Astrocyte (in vitro differentiated cells and primary cell): ENCODE data around the gene GLS. TPM values are rescaled to one million over a fixed set of nuclear protein-coding genes. Genes with fewer than 3 reads are reported as not detected.

ENCODE experiments used
- DNase-seq: peaks from one replicate; pipeline ENCODE4 v3.0.0-alpha.2; 2010; ENCODE audit warnings: low read depth
- FAIRE-seq: peaks from 2 replicates; lab custom pipeline; 2011; peaks lifted over from hg19 to GRCh38; lab: Jason Lieb, UNC
- H2AFZ ChIP-seq: 2 replicates; pipeline ENCODE4 v1.6.0; 2012; ENCODE audit warnings: low read depth, low read length, inconsistent platforms
- H3K27ac ChIP-seq: 2 replicates; pipeline ENCODE4 v1.5.1; 2011; ENCODE audit warnings: low read depth, low read length, inconsistent platforms
- H3K27me3 ChIP-seq: 2 replicates; pipeline ENCODE4 v1.6.0; 2011; ENCODE audit warnings: low read length, inconsistent platforms; ENCODE audit not compliant: insufficient read depth
- H3K36me3 ChIP-seq: 2 replicates; pipeline ENCODE4 v1.5.1; 2011; ENCODE audit warnings: low read length, inconsistent platforms; ENCODE audit not compliant: insufficient read depth
- H3K4me1 ChIP-seq: 2 replicates; pipeline ENCODE4 v1.5.1; 2011; ENCODE audit warnings: low read length, inconsistent platforms; ENCODE audit not compliant: insufficient read depth
- H3K4me2 ChIP-seq: 2 replicates; pipeline ENCODE4 v1.6.0; 2012; ENCODE audit warnings: low read length, inconsistent platforms
- H3K4me3 ChIP-seq: 2 replicates; pipeline ENCODE4 v1.5.1; 2011; ENCODE audit warnings: low read depth, mild to moderate bottlenecking, low read length, inconsistent platforms; ENCODE audit not compliant: insufficient read depth
- H3K79me2 ChIP-seq: 2 replicates; pipeline ENCODE4 v1.6.0; 2012; ENCODE audit warnings: mild to moderate bottlenecking, low read length, inconsistent platforms; ENCODE audit not compliant: insufficient read depth
- H3K9ac ChIP-seq: 2 replicates; pipeline ENCODE4 v1.6.0; 2012; ENCODE audit warnings: mild to moderate bottlenecking, low read length, inconsistent platforms
- H3K9me3 ChIP-seq: 2 replicates; pipeline ENCODE4 v1.5.1; 2012; ENCODE audit warnings: low read depth, mild to moderate bottlenecking, low read length, inconsistent platforms; ENCODE audit not compliant: insufficient read depth
- H4K20me1 ChIP-seq: 2 replicates; pipeline ENCODE4 v1.6.0; 2012; ENCODE audit warnings: low read length, inconsistent platforms; ENCODE audit not compliant: insufficient read depth
- H3K27ac Mint-ChIP-seq: one replicate; pipeline ENCODE4 v1.8.0; 2021; ENCODE audit warnings: mild to moderate bottlenecking, mixed read lengths; ENCODE audit not compliant: unreplicated experiment
- H3K27me3 Mint-ChIP-seq: one replicate; pipeline ENCODE4 v1.8.0; 2021; ENCODE audit warnings: low read depth, mixed read lengths; ENCODE audit not compliant: unreplicated experiment
- H3K36me3 Mint-ChIP-seq: one replicate; pipeline ENCODE4 v1.8.0; 2021; ENCODE audit warnings: low read depth, mixed read lengths; ENCODE audit not compliant: unreplicated experiment
- H3K4me1 Mint-ChIP-seq: one replicate; pipeline ENCODE4 v1.8.0; 2021; ENCODE audit warnings: low read depth, mixed read lengths; ENCODE audit not compliant: unreplicated experiment
- H3K4me3 Mint-ChIP-seq: one replicate; pipeline ENCODE4 v1.8.0; 2021; ENCODE audit warnings: mild to moderate bottlenecking, moderate library complexity, mixed read lengths; ENCODE audit not compliant: unreplicated experiment
- H3K9me3 Mint-ChIP-seq: one replicate; pipeline ENCODE4 v1.8.0; 2021; ENCODE audit warnings: mild to moderate bottlenecking, mixed read lengths; ENCODE audit not compliant: unreplicated experiment
- CTCF ChIP-seq: IDR thresholded peaks from 2 replicates; pipeline ENCODE4 v1.5.1; 2011; ENCODE audit warnings: low read depth, mild to moderate bottlenecking, inconsistent platforms, low read length, moderate library complexity; ENCODE audit not compliant: insufficient read depth
- EZH2 ChIP-seq: IDR thresholded peaks from 2 replicates; pipeline ENCODE4 v1.6.1; 2012; ENCODE audit warnings: mild to moderate bottlenecking, low read length, inconsistent platforms; ENCODE audit not compliant: insufficient read depth
- total RNA-seq: library from RNA; stranded (reverse); gene quantifications from 2 replicates; pipeline ENCODE4 v1.2.1, GENCODE V29; 2021

The GLS gene
- total RNA-seq, 1 donor from 2014 or later, result 189 TPM

GRCh38 chr2:190999058-190999457 is 118.4 kb downstream of the GLS start:
- peaks cover 58% of the 10 kb centered on the region for H3K36me3 Mint-ChIP-seq
- FAIRE-seq (no peak), DNase-seq (no peak)
- Histone ChIP-seq H3K4me3 (no peak overlapping the region), H3K9ac (no peak overlapping the region), H3K36me3 (peaks cover 45% of the 10 kb centered on the region), H2AFZ (no peak overlapping the region), H4K20me1 (no peaks in the 10 kb centered on the region), H3K27ac (no peak overlapping the region), H3K27me3 (no peaks in the 10 kb centered on the region), H3K79me2 (no peaks in the 10 kb centered on the region), H3K9me3 (no peaks in the 10 kb centered on the region), H3K4me1 (no peaks in the 10 kb centered on the region), H3K4me2 (no peak overlapping the region)
- TF ChIP-seq CTCF, result no peak
- TF ChIP-seq EZH2, result no peak
- peaks cover 4% of the 10 kb centered on the region for H3K9me3 Mint-ChIP-seq
- no peaks in the 10 kb centered on the region for H3K27me3 Mint-ChIP-seq
- peak overlapping the region; percentile 66 for H3K27ac Mint-ChIP-seq
- H3K4me3 Mint-ChIP-seq, result no peak overlapping the region
- peaks cover 13% of the 10 kb centered on the region for H3K4me1 Mint-ChIP-seq

- H3K27me3 ChIP-seq, result no peaks in the 10 kb centered on the region
- H3K36me3 Mint-ChIP-seq, result peaks cover 58% of the 10 kb centered on the region
- H4K20me1 ChIP-seq, result no peaks in the 10 kb centered on the region
- no peaks in the 10 kb centered on the region for H3K9me3 ChIP-seq
- no peak overlapping the region for H3K27ac ChIP-seq
- DNase-seq, result no peak
- H3K36me3 ChIP-seq, result peaks cover 53% of the 10 kb centered on the region
- TF ChIP-seq EZH2, result no peak
- TF ChIP-seq CTCF, result no peak
- H3K4me3 Mint-ChIP-seq, result no peak overlapping the region
- H3K4me1 ChIP-seq, result no peaks in the 10 kb centered on the region
- H3K9me3 Mint-ChIP-seq, result peaks cover 4% of the 10 kb centered on the region
- no peak overlapping the region for H3K9ac ChIP-seq
- H3K79me2 ChIP-seq, result no peaks in the 10 kb centered on the region
- no peak overlapping the region for H3K4me2 ChIP-seq
- H2AFZ ChIP-seq, result no peak overlapping the region
- no peaks in the 10 kb centered on the region for H3K27me3 Mint-ChIP-seq
- H3K4me3 ChIP-seq, result no peak overlapping the region
- H3K27ac Mint-ChIP-seq, result no peak overlapping the region
- FAIRE-seq, result no peak
- H3K4me1 Mint-ChIP-seq, result peaks cover 12% of the 10 kb centered on the region
Observed at GRCh38 chr2:190999949-191000665, 119.5 kb downstream of the GLS start.

GRCh38 chr2:191001032-191001431 is 120.4 kb downstream of the GLS start:
- H3K36me3 Mint-ChIP-seq, result peaks cover 52% of the 10 kb centered on the region

More at GRCh38 chr2:191001032-191001431, 120.4 kb downstream of the GLS start:
- Mint-ChIP-seq H3K4me3 (no peak overlapping the region), H3K9me3 (peaks cover 4% of the 10 kb centered on the region), H3K27ac (no peak overlapping the region), H3K27me3 (no peaks in the 10 kb centered on the region), H3K4me1 (peaks cover 13% of the 10 kb centered on the region)
- Histone ChIP-seq H3K9me3 (no peaks in the 10 kb centered on the region), H3K4me1 (no peaks in the 10 kb centered on the region), H3K27ac (no peak overlapping the region), H3K4me2 (no peak overlapping the region), H3K79me2 (no peaks in the 10 kb centered on the region), H3K9ac (no peak overlapping the region), H3K27me3 (no peaks in the 10 kb centered on the region), H3K4me3 (no peak overlapping the region), H3K36me3 (peaks cover 63% of the 10 kb centered on the region), H4K20me1 (no peaks in the 10 kb centered on the region), H2AFZ (no peak overlapping the region)
- no peak for TF ChIP-seq EZH2
- DNase-seq (no peak), FAIRE-seq (no peak)
